WI38 (cell line): ENCODE data around the gene CLMP.

Source experiments
- H3K4me3 ChIP-seq: 2 replicates; pipeline ENCODE4 v1.5.1; 2011; ENCODE audit warnings: low read depth, mild to moderate bottlenecking, control low read depth, low read length
- CTCF ChIP-seq: IDR thresholded peaks from 2 replicates; pipeline ENCODE4 v1.5.1; 2012; ENCODE audit warnings: low read depth, mild to moderate bottlenecking, control low read depth, low read length

Gene CLMP

GRCh38 chr11:123063826-123064657 is 131.0 kb downstream of the CLMP start:
- TF ChIP-seq CTCF: no peak
- peak overlapping the region; percentile 99 for H3K4me3 ChIP-seq

GRCh38 chr11:123062892-123063825 is 131.9 kb downstream of the CLMP start:
- H3K4me3 ChIP-seq: peak overlapping the region; percentile 99
- no peak for TF ChIP-seq CTCF

GRCh38 chr11:123062158-123062891 is 132.7 kb downstream of the CLMP start:
- peak overlapping the region; percentile 99 for H3K4me3 ChIP-seq
- no peak for TF ChIP-seq CTCF

GRCh38 chr11:123061403-123062157 is 133.5 kb downstream of the CLMP start, which contains the start of gene HSPA8:
HSPA8 (minus strand) TSS chr11:123062136; CDS start chr11:123061324, 812 bp downstream.
- no peak for TF ChIP-seq CTCF
- H3K4me3 ChIP-seq: peak within 1 kb of the TSS; percentile 99

- TF ChIP-seq CTCF: no peak
- H3K4me3 ChIP-seq: peak overlapping the region; percentile 99
These were observed 134.6 kb downstream of the CLMP start for GRCh38 chr11:123060277-123061000.

- H3K4me3 ChIP-seq: peak overlapping the region; percentile 99
These were observed 135.8 kb downstream of the CLMP start for GRCh38 chr11:123059041-123059920.
